Keratinocyte (primary cell): ENCODE data around the gene R3HCC1L. TPM values are rescaled to one million over a fixed set of nuclear protein-coding genes. Genes with fewer than 3 reads are reported as not detected.
"Not testable (repeated sequence)": the region's sequence is repeated elsewhere in the genome, so short reads cannot be mapped to it uniquely, and the experiment has no call there.

Source experiments
- DNase-seq: peaks from one replicate; pipeline ENCODE4 v3.0.0-alpha.2; 2011; ENCODE audit warnings: low read depth, missing footprints, low spot score
- FAIRE-seq: peaks from 2 replicates; lab custom pipeline; 2011; peaks lifted over from hg19 to GRCh38; lab: Jason Lieb, UNC
- H2AFZ ChIP-seq: 2 replicates; pipeline ENCODE4 v1.6.0; 2012; ENCODE audit warnings: low read length, control low read depth, inconsistent platforms; ENCODE audit not compliant: control insufficient read depth
- H3K27ac ChIP-seq: 2 replicates; pipeline ENCODE4 v1.5.1; 2011; ENCODE audit warnings: low read length; ENCODE audit not compliant: control insufficient read depth, insufficient read depth
- H3K27me3 ChIP-seq: 3 replicates; pipeline ENCODE4 v1.6.0; 2011; ENCODE audit warnings: low read length; ENCODE audit not compliant: control insufficient read depth, insufficient read depth; ENCODE audit errors: extremely low read depth
- H3K36me3 ChIP-seq, 2 experiments: 2 replicates in 1 of 2; 3 replicates in 1 of 2; pipeline ENCODE4 v1.5.1; 2011; ENCODE audit warnings: low read length in 2 of 2, mild to moderate bottlenecking in 1 of 2; ENCODE audit not compliant: control insufficient read depth in 2 of 2, insufficient read depth in 2 of 2; ENCODE audit errors: extremely low read depth in 1 of 2
- H3K4me1 ChIP-seq: 3 replicates; pipeline ENCODE4 v1.5.1; 2011; ENCODE audit warnings: low read length; ENCODE audit not compliant: control insufficient read depth, insufficient read depth; ENCODE audit errors: extremely low read depth
- H3K4me2 ChIP-seq: 3 replicates; pipeline ENCODE4 v1.6.0; 2011; ENCODE audit warnings: low read depth, low read length; ENCODE audit not compliant: control insufficient read depth, insufficient read depth; ENCODE audit errors: extremely low read depth
- H3K4me3 ChIP-seq, 3 experiments: fragments of 200-600 bp in 1 of 3; sonication (generic) in 1 of 3; 2 replicates in 2 of 3; 3 replicates in 1 of 3; pipeline ENCODE4 v1.5.1; 2011 to 2016; ENCODE audit warnings: low read length in 3 of 3, mild to moderate bottlenecking in 3 of 3, control low read depth in 2 of 3, inconsistent platforms in 1 of 3, low read depth in 1 of 3, mixed read lengths in 1 of 3, mixed run types in 1 of 3, moderate library complexity in 1 of 3; ENCODE audit not compliant: control insufficient read depth in 2 of 3, insufficient read depth in 2 of 3; ENCODE audit errors: extremely low read depth in 1 of 3
- H3K79me2 ChIP-seq: 2 replicates; pipeline ENCODE4 v1.6.0; 2012; ENCODE audit warnings: low read length; ENCODE audit not compliant: control insufficient read depth, insufficient read depth
- H3K9ac ChIP-seq: 3 replicates; pipeline ENCODE4 v1.6.0; 2011; ENCODE audit warnings: low read length; ENCODE audit not compliant: control insufficient read depth, insufficient read depth; ENCODE audit errors: extremely low read depth
- H3K9me1 ChIP-seq: 3 replicates; pipeline ENCODE4 v1.6.0; 2011; ENCODE audit warnings: low read length; ENCODE audit not compliant: control insufficient read depth, insufficient read depth; ENCODE audit errors: extremely low read depth
- H3K9me3 ChIP-seq: 2 replicates; pipeline ENCODE4 v1.5.1; 2012; ENCODE audit warnings: low read depth, low read length; ENCODE audit not compliant: control insufficient read depth
- H4K20me1 ChIP-seq: 3 replicates; pipeline ENCODE4 v1.6.0; 2011; ENCODE audit warnings: low read length; ENCODE audit not compliant: control insufficient read depth, insufficient read depth; ENCODE audit errors: extremely low read depth
- CTCF ChIP-seq, 3 experiments: IDR thresholded peaks in 1 of 3; conservative IDR thresholded peaks in 1 of 3; optimal IDR thresholded peaks in 1 of 3; 2 replicates in 2 of 3; 3 replicates in 1 of 3; pipeline versions ENCODE3 to v1.5.1; 2011; ENCODE audit warnings: low read length in 3 of 3, mild to moderate bottlenecking in 3 of 3, moderate library complexity in 2 of 3, control low read depth in 1 of 3, inconsistent platforms in 1 of 3; ENCODE audit not compliant: insufficient read depth in 2 of 3; ENCODE audit errors: extremely low read depth in 1 of 3
- EZH2 ChIP-seq: IDR thresholded peaks from one replicate; pipeline ENCODE4 v1.6.1; 2012; ENCODE audit warnings: inconsistent platforms, mild to moderate bottlenecking, low read length, moderate library complexity
- dilution Hi-C: fragments of 300-500 bp; cut with MboI; formaldehyde crosslinking; loops from one replicate; pipeline ENCODE4 v1.7.0; 2020; ENCODE audit warnings: low sequenced_read_pairs; ENCODE audit not compliant: extremely low pct_ligation_motif_present
- polyA plus RNA-seq, 5 experiments: library from polyadenylated mRNA; depleted of rRNA in 3 of 5; stranded (reverse) in 3 of 5; stranded (forward) in 1 of 5; unstranded in 1 of 5; fragments of >200 nt; gene quantifications; 1 replicate in 1 of 5; 2 replicates in 3 of 5; 3 replicates in 1 of 5; pipeline versions ENCODE4 v1.2.1 to v1.2.3, GENCODE V29; 2011 to 2012; ENCODE audit warnings: missing spikeins in 2 of 5, low read depth in 1 of 5, low replicate concordance in 1 of 5

The R3HCC1L gene
- polyA plus RNA-seq, 1 donor (not counting 4 experiments of a cell fraction or from before 2014, with no cell fraction given) = 11.7 TPM

DNA sequence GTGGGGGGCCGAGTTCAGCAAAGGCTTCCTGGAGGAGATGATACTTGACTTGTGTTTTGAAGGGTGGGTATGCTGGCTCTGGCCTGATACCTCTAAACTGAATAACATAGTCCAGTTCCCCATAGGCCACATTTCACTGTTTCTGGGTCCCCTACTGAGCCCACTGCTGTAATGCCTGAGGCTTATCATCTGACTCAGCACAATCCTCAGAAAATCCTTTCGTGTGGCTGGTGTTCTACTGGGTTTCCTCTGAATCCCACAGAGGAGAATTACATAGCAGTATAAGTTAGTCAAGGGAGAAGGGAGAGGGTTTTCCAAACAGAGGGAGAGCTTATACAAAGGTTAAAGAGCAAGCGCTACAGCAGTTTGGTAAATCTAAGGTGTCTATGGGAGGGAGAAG is 2.8 kb upstream of the R3HCC1L start:
- H2AFZ ChIP-seq = no peak overlapping the region
- no peak overlapping the region for H3K27ac ChIP-seq
- DNase-seq = no peak
- no peaks in the 10 kb centered on the region for H3K27me3 ChIP-seq
- no peak for TF ChIP-seq EZH2
- no peak for TF ChIP-seq CTCF (optimal IDR thresholded peaks at IDR 0.05 in 1 of 3, IDR thresholded peaks at IDR 0.05 in 1 of 3, conservative IDR thresholded peaks at IDR 0.05 in 1 of 3; ENCODE audit: extremely low read depth in 1 of 3, insufficient read depth in 2 of 3, low read length in 3 of 3)
- no peaks in the 10 kb centered on the region for H4K20me1 ChIP-seq
- H3K9ac ChIP-seq = no peak overlapping the region
- no peak for FAIRE-seq
- dilution Hi-C loops = no loop called here
- peaks cover 5% of the 10 kb centered on the region for H3K4me1 ChIP-seq
- no peaks in the 10 kb centered on the region for H3K9me1 ChIP-seq
- H3K4me2 ChIP-seq = no peak overlapping the region
- peaks cover 20% of the 10 kb centered on the region for H3K79me2 ChIP-seq
- H3K4me3 ChIP-seq = no peak overlapping the region
- no peaks in the 10 kb centered on the region for H3K9me3 ChIP-seq
- no peaks in the 10 kb centered on the region for H3K36me3 ChIP-seq

- H3K27me3 ChIP-seq, H2AFZ ChIP-seq, H3K4me1 ChIP-seq, H3K9me3 ChIP-seq, H3K4me3 ChIP-seq, FAIRE-seq, DNase-seq, H3K9ac ChIP-seq, H3K4me2 ChIP-seq, H4K20me1 ChIP-seq, H3K36me3 ChIP-seq, dilution Hi-C loops, H3K27ac ChIP-seq, H3K9me1 ChIP-seq: not testable (repeated sequence)
- H3K79me2 ChIP-seq = peaks cover 36% of the 10 kb centered on the region
These were observed 1.2 kb upstream of the R3HCC1L start for GRCh38 chr10:98133075-98133752.

DNA sequence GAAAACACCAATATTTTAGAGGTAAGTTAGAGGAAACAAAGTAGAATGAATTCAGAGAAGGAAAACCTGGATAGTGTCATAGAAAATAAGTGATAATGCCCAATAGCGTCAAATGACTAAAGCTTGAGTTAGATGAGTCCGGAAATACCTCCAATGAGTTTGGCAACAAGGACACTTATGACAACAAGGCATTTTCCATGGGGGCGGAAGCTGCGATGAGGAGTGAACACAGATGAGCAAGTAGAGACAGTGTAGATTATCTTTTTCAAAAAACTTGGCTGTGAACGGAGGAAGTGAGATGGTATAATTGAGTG is 383 bp upstream of the R3HCC1L start:
- no peak for DNase-seq

More for the DNA sequence above, 383 bp upstream of the R3HCC1L start:
- H2AFZ ChIP-seq = peak overlapping the region; percentile 97
- H3K9me3 ChIP-seq = no peaks in the 10 kb centered on the region
- no peaks in the 10 kb centered on the region for H3K9me1 ChIP-seq
- peaks cover 5% of the 10 kb centered on the region for H3K4me1 ChIP-seq
- no peaks in the 10 kb centered on the region for H3K36me3 ChIP-seq
- dilution Hi-C loops = no loop called here
- peak overlapping the region; percentile 91 to 94 (median 93) for H3K4me3 ChIP-seq
- no peaks in the 10 kb centered on the region for H4K20me1 ChIP-seq
- H3K27ac ChIP-seq = peak overlapping the region; percentile 93
- peak overlapping the region; percentile 72 for H3K4me2 ChIP-seq
- H3K9ac ChIP-seq = peak overlapping the region; percentile 96
- TF ChIP-seq EZH2 = no peak
- TF ChIP-seq CTCF (optimal IDR thresholded peaks at IDR 0.05 in 1 of 3, IDR thresholded peaks at IDR 0.05 in 1 of 3, conservative IDR thresholded peaks at IDR 0.05 in 1 of 3; ENCODE audit: extremely low read depth in 1 of 3, insufficient read depth in 2 of 3, low read length in 3 of 3) = no peak
- peaks cover 44% of the 10 kb centered on the region for H3K79me2 ChIP-seq
- H3K27me3 ChIP-seq = no peaks in the 10 kb centered on the region
- peak; percentile 39 for FAIRE-seq
